NCI-H2196 treated with DMSO at 0.1 percent for 48 hours (cell line): Measurements from ENCODE around the gene PCSK6.

Experiments
- DNase-seq: peaks from one replicate; lab custom pipeline; 2025; ENCODE audit not compliant: unreplicated experiment; lab: John Stamatoyannopoulos, UW

The PCSK6 gene

GRCh38 chr15:101489599-101490407, at the start of gene PCSK6:
TSS of gene PCSK6 (minus strand) at chr15:101489707. CDS start at chr15:101489670, 37 bp downstream.
- no peak for DNase-seq

- no peak for DNase-seq
Measured at GRCh38 chr15:101538996-101539395, 49.5 kb upstream of the PCSK6 start.

- DNase-seq: no peak
Measured at GRCh38 chr15:101538177-101538576, 48.7 kb upstream of the PCSK6 start.

- no peak for DNase-seq
Measured at GRCh38 chr15:101537483-101538080, 48.1 kb upstream of the PCSK6 start.

- DNase-seq: no peak
Measured at GRCh38 chr15:101536875-101537405, 47.4 kb upstream of the PCSK6 start.

GRCh38 chr15:101536166-101536874, 46.8 kb upstream of the PCSK6 start:
- DNase-seq: no peak

GRCh38 chr15:101535170-101535902, 45.8 kb upstream of the PCSK6 start:
- no peak for DNase-seq

- no peak for DNase-seq
Measured at GRCh38 chr15:101534376-101534970, 45.0 kb upstream of the PCSK6 start.

GRCh38 chr15:101533371-101534140, 44.0 kb upstream of the PCSK6 start:
- DNase-seq: no peak

GRCh38 chr15:101532865-101533264, 43.4 kb upstream of the PCSK6 start:
- no peak for DNase-seq

- no peak for DNase-seq
Measured at GRCh38 chr15:101531170-101531569, 41.7 kb upstream of the PCSK6 start.

- no peak for DNase-seq
Measured at GRCh38 chr15:101530224-101530958, 40.9 kb upstream of the PCSK6 start.

- no peak for DNase-seq
Measured at GRCh38 chr15:101528917-101529299, 39.4 kb upstream of the PCSK6 start.

GRCh38 chr15:101528108-101528916, 38.8 kb upstream of the PCSK6 start:
- DNase-seq: no peak

- no peak for DNase-seq
Measured at GRCh38 chr15:101526890-101527289, 37.4 kb upstream of the PCSK6 start.

- DNase-seq: no peak
Measured at GRCh38 chr15:101526442-101526841, 36.9 kb upstream of the PCSK6 start.

GRCh38 chr15:101526021-101526420, 36.5 kb upstream of the PCSK6 start:
- no peak for DNase-seq

- DNase-seq: no peak
Measured at GRCh38 chr15:101525087-101525669, 35.7 kb upstream of the PCSK6 start.
